ENCODE results near the gene CA12. TPM values are rescaled to one million over a fixed set of nuclear protein-coding genes. Genes with fewer than 3 reads are reported as not detected.

Gene CA12
- total and polyA plus RNA-seq, 10 of the 15 experiments (the other 5 are each of a cell fraction or from before 2014, with no cell fraction given): 0.03 to 0.10 TPM; not detected in 8

- ChIA-PET SMC1A (ENCODE audit: uncharacterized antibody, unreplicated experiment) (interaction anchor here (1.2 kb wide), 1 partner anchor 65 kb away, joined by 3 read pairs; no protein-coding TSS in a partner anchor), POLR2A (no interaction called here), RAD21 (ENCODE audit: unreplicated experiment) (interaction anchor here (1.5 kb wide), 1 partner anchor 12 kb away, joined by 6 read pairs; no protein-coding TSS in a partner anchor), CTCF (interaction anchor here (0.8 to 1.4 kb wide), 3 partner anchors 16 to 535 kb away, joined by 3 read pairs; no protein-coding TSS in a partner anchor)
- no peaks in the 10 kb centered on the region for H3K79me2 ChIP-seq (ENCODE audit: control insufficient read depth, insufficient read depth, low read length)
- ATAC-seq (no peak), FAIRE-seq (no peak), DNase-seq (ENCODE audit: low read depth, low spot score) (no peak)
- TF ChIP-seq CHD2 (IDR thresholded peaks at IDR 0.05; ENCODE audit: borderline replicate concordance, low read depth, low read length) (no peak), NBN (IDR thresholded peaks at IDR 0.05) (no peak), PAX8 (IDR thresholded peaks at IDR 0.05) (no peak), HDAC6 (IDR thresholded peaks at IDR 0.05; ENCODE audit: unreplicated experiment) (no peak), KAT2A (conservative IDR thresholded peaks at IDR 0.05; ENCODE audit: control insufficient read depth, low read depth, low read length) (no peak), MEF2A (IDR thresholded peaks at IDR 0.05; ENCODE audit: insufficient read depth, low read depth, low read length) (no peak), JUND (IDR thresholded peaks at IDR 0.05; ENCODE audit: low read depth, low read length) (no peak), KLF5 (IDR thresholded peaks at IDR 0.05; ENCODE audit: partially characterized antibody) (no peak), MEF2B (IDR thresholded peaks at IDR 0.05; ENCODE audit: partially characterized antibody, poor library complexity, severe bottlenecking) (no peak), POLR2AphosphoS5 (IDR thresholded peaks at IDR 0.05; ENCODE audit: low read length) (no peak), CREB1 (IDR thresholded peaks at IDR 0.05; ENCODE audit: low read depth) (no peak), CHD1 (IDR thresholded peaks at IDR 0.05; ENCODE audit: low read depth, low read length) (no peak), BCL11A (IDR thresholded peaks at IDR 0.05; ENCODE audit: low read depth, low read length) (no peak), BCL3 (IDR thresholded peaks at IDR 0.05; ENCODE audit: borderline replicate concordance, insufficient read depth, low read depth, low read length, poor library complexity, severe bottlenecking) (no peak), HSF1 (IDR thresholded peaks at IDR 0.05; ENCODE audit: low read depth, low read length) (no peak)
- no peak overlapping the region for H3K27ac ChIP-seq (ENCODE audit: control insufficient read depth, insufficient read depth)
- no peak overlapping the region for H3K9ac ChIP-seq (ENCODE audit: control insufficient read depth, insufficient read depth, low read length)
- WGBS (ENCODE audit: insufficient coverage, insufficient replicate concordance, low lambda C conversion rate, missing lambda C conversion rate): 64% methylated on average over 10 of the region's 10 CpGs
- no peaks in the 10 kb centered on the region for H3K4me1 ChIP-seq (ENCODE audit: control insufficient read depth, insufficient read depth, low read length)
- H3K4me3 ChIP-seq: no peak overlapping the region
- no peak overlapping the region for H2AFZ ChIP-seq (ENCODE audit: control insufficient read depth, low read depth, low read length)
- H4K20me1 ChIP-seq (ENCODE audit: control insufficient read depth, insufficient read depth): no peaks in the 10 kb centered on the region
- no peaks in the 10 kb centered on the region; a peak in 1 of 4 replicates for H3K27me3 ChIP-seq (replicated peaks in 1 of 2; ENCODE audit: control insufficient read depth in 2 of 2, insufficient read depth in 2 of 2, low read length in 1 of 2)
- intact Hi-C loops (cut with micrococcal nuclease; ENCODE audit: unreplicated experiment) (no loop called here), in situ Hi-C loops (cut with MboI) (no loop called here)
- H3K4me2 ChIP-seq (ENCODE audit: control insufficient read depth, insufficient read depth): no peak overlapping the region
- no peaks in the 10 kb centered on the region for H3K9me3 ChIP-seq (replicated peaks; ENCODE audit: control insufficient read depth, insufficient read depth, low read length)
- BruUV-seq (replicated peaks): no TSS peak
- no peaks in the 10 kb centered on the region for H3K36me3 ChIP-seq (ENCODE audit: control insufficient read depth in 2 of 2, insufficient read depth in 2 of 2, low read length in 1 of 2)
Observed at GRCh38 chr15:63330926-63331325, 50.7 kb downstream of the CA12 start.
